ENCODE measurements around the gene SPAAR.

DNA sequence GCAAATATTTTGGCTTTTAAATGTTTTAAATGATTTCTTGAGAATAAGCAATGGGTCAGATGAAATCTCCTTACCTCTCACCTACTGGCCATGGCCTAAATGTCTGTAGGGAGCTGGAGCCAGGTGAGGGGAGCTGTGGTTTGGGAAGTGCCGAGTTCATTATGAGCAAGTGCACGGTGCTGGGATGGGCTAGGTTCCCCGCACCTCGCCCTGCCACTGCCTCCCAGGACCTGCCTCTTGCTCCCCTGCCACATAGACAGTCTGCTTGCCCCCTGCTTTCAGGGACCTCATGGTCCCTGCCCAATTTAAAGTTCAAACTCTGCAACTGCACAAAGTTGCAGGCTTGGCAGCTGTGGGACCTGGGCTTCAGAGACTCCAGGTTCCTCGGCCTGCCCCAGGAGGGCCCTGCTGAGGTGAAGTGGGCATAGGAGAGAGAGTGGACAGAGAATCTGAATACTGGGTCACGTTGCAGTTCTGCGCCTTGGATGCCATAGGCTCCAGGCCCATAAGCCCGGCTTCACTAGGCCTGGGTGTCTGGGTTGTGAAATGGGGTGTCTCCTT lies 44.5 kb upstream of the SPAAR start:
- TF ChIP-seq POLR2AphosphoS5 (IDR thresholded peaks at IDR 0.05) (no peak), POLR2A (IDR thresholded peaks at IDR 0.05) (no peak)
- TF ChIP-seq, protein P1, sequence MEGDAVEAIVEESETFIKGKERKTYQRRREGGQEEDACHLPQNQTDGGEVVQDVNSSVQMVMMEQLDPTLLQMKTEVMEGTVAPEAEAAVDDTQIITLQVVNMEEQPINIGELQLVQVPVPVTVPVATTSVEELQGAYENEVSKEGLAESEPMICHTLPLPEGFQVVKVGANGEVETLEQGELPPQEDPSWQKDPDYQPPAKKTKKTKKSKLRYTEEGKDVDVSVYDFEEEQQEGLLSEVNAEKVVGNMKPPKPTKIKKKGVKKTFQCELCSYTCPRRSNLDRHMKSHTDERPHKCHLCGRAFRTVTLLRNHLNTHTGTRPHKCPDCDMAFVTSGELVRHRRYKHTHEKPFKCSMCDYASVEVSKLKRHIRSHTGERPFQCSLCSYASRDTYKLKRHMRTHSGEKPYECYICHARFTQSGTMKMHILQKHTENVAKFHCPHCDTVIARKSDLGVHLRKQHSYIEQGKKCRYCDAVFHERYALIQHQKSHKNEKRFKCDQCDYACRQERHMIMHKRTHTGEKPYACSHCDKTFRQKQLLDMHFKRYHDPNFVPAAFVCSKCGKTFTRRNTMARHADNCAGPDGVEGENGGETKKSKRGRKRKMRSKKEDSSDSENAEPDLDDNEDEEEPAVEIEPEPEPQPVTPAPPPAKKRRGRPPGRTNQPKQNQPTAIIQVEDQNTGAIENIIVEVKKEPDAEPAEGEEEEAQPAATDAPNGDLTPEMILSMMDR (IDR thresholded peaks at IDR 0.05): no peak

Data from prostate gland (tissue), 2 donors.